ENCODE data around the gene SOHLH1. TPM values are rescaled to one million over a fixed set of nuclear protein-coding genes. Genes with fewer than 3 reads are reported as not detected.

SOHLH1 gene
- total and polyA plus RNA-seq, 3 donors from 2014 or later: 18.4 to 32.7 (median 18.7) TPM

- no peaks in the 10 kb centered on the region for H3K9me3 ChIP-seq
- 72 to 73% methylated on average over 9 to 23 of the region's 23 CpGs for WGBS, 2 donors
- no peak for DNase-seq
- intact Hi-C loops (cut with DNase I; ENCODE audit: low total_unique reads): no loop called here
- H3K4me1 ChIP-seq: peaks cover 3% of the 10 kb centered on the region
- TF ChIP-seq CTCF (IDR thresholded peaks at IDR 0.05): no peak
- no peak for TF ChIP-seq POLR2A (IDR thresholded peaks at IDR 0.05)
- H3K27ac ChIP-seq: no peak overlapping the region
- H3K27me3 ChIP-seq: no peaks in the 10 kb centered on the region
- H3K36me3 ChIP-seq (ENCODE audit: low read depth, missing control alignments): no peaks in the 10 kb centered on the region
- no peak overlapping the region for H3K4me3 ChIP-seq
These were observed 37.9 kb upstream of the SOHLH1 start for GRCh38 chr9:135736979-135737839.

GRCh38 chr9:135736272-135736978, 37.1 kb upstream of the SOHLH1 start:
- Histone ChIP-seq H3K27ac (no peak overlapping the region), H3K36me3 (ENCODE audit: low read depth, missing control alignments) (no peaks in the 10 kb centered on the region), H3K27me3 (no peaks in the 10 kb centered on the region), H3K4me3 (peak overlapping the region in 1 of 2 donors; percentile 13), H3K4me1 (peaks cover 3% of the 10 kb centered on the region), H3K9me3 (no peaks in the 10 kb centered on the region)
- intact Hi-C loops (cut with DNase I; ENCODE audit: low total_unique reads): no loop called here
- WGBS, 2 donors: 8% methylated on average over 46 of the region's 78 CpGs; no CpG with 5 or more reads in 1 of the 2 donors
- no peak for DNase-seq
- TF ChIP-seq CTCF (IDR thresholded peaks at IDR 0.05) (no peak), POLR2A (IDR thresholded peaks at IDR 0.05) (no peak)

- DNase-seq: no peak
- no peaks in the 10 kb centered on the region for H3K9me3 ChIP-seq
- no peaks in the 10 kb centered on the region for H3K36me3 ChIP-seq (ENCODE audit: low read depth, missing control alignments)
- H3K27me3 ChIP-seq: no peaks in the 10 kb centered on the region
- H3K4me3 ChIP-seq: no peak overlapping the region
- intact Hi-C loops (cut with DNase I; ENCODE audit: low total_unique reads): no loop called here
- WGBS, 2 donors: 88 to 90% methylated on average over 14 to 27 of the region's 27 CpGs
- H3K4me1 ChIP-seq: peaks cover 3% of the 10 kb centered on the region
- TF ChIP-seq POLR2A (IDR thresholded peaks at IDR 0.05) (no peak), CTCF (IDR thresholded peaks at IDR 0.05) (no peak)
- no peak overlapping the region for H3K27ac ChIP-seq
These were observed 35.4 kb upstream of the SOHLH1 start for GRCh38 chr9:135734616-135735144.

- WGBS, 2 donors: 54 to 66% methylated on average over 6 of the region's 6 CpGs
- no peak overlapping the region for H3K4me3 ChIP-seq
- H3K36me3 ChIP-seq (ENCODE audit: low read depth, missing control alignments): no peaks in the 10 kb centered on the region
- no peak overlapping the region for H3K27ac ChIP-seq
- H3K27me3 ChIP-seq: no peaks in the 10 kb centered on the region
- TF ChIP-seq CTCF (IDR thresholded peaks at IDR 0.05) (no peak), POLR2A (IDR thresholded peaks at IDR 0.05) (no peak)
- DNase-seq: no peak
- intact Hi-C loops (cut with DNase I; ENCODE audit: low total_unique reads): no loop called here
- no peaks in the 10 kb centered on the region for H3K9me3 ChIP-seq
- peaks cover 3% of the 10 kb centered on the region for H3K4me1 ChIP-seq
These were observed 33.4 kb upstream of the SOHLH1 start for GRCh38 chr9:135732569-135733257.
